Tongue (tissue), 2 donors: ENCODE results near the gene ARHGEF4. TPM values are rescaled to one million over a fixed set of nuclear protein-coding genes. Genes with fewer than 3 reads are reported as not detected.

Experiments used
- DNase-seq: peaks from one replicate; pipeline ENCODE4 v3.0.0-alpha.2; 2015
- total RNA-seq: library from RNA; depleted of rRNA; stranded (reverse); fragments of >200 nt; gene quantifications from one replicate; pipeline ENCODE4 v1.2.3, GENCODE V29; 2014

Gene ARHGEF4
- total RNA-seq, 1 donor from 2014 or later: 48.5 TPM

GRCh38 chr2:130834931-130835765 is 1.6 kb upstream of the ARHGEF4 start:
- DNase-seq: no peak

DNA sequence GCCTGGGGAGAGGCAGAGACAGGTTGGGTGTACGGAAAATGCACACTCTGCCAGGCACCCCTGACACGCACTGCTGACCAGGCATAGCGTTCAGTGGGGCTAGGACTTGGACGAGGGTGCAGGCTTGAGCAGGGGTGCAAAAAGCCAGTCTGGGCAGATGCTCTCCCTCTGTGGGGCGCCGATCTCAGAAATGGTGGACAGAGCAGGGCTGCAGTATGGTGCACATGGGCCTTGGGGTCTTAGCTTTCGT is 1.0 kb upstream of the ARHGEF4 start:
- no peak for DNase-seq

DNA sequence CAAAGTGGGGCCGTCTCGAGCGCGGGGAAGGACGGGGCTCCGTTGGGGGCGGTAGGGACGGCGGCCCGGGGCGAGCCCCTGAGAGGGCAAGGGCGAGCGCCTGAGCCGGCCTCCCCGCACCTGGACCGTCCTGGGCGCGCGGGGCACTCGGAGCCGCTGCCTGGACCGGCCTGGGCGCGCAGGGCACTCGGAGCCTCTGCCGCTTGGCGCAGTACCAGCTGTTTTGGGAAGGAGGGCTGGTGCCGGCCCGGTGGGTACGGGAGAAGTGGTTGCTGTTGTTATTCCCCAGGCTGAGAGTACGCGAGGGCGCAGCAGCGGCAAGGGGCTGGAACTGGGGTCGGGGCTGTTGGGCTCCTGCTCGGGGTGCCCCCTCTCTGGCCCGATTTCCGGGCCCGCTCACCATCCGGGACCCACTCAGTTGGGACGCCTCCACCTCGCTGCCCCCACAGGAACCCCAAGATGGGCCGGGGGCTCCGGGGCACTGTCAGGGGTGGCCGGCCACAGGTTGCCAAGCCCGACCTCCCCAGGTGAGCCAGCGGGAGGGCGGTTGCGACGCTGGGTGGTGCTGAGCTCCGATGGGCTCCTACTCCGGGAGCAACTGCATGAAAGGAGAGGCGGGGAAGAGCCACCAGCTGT is 579 bp downstream of the ARHGEF4 start:
- no peak for DNase-seq

DNA sequence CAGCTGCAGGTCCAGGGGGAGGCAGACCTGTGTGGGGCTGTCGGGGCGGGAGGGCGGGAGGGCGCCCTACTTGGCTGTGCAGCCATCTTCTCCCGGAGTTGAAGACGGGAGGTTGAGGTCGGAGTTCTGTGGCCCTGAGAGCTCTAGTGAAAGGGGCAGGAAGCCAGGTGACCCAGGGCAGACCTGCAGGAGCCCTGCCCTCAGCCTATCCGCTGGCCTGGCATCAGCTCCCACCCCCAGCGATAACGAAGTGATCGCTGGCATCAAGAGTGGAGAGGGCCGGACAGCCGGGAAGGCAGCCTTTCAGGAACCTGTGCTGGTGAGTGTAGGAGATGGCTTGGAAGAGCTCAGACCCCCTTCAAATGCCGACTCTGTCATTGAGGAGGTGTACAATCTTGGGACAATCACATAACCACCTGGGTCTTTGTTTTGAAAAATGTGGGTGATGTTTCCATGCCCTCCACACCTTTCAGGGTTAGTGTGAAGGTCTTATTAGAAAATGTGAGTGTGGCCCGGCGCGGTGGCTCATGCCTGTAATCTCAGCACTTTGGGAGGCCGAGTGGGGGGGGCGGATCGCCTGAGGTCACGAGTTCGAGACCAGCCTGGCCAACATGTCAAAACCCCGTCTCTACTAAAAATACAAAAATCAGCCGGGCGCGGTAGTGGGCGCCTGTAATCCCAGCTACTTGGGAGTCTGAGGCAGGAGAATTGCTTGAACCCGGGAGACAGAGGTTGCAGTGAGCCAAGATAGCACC is 1.3 kb downstream of the ARHGEF4 start:
- no peak for DNase-seq

DNA sequence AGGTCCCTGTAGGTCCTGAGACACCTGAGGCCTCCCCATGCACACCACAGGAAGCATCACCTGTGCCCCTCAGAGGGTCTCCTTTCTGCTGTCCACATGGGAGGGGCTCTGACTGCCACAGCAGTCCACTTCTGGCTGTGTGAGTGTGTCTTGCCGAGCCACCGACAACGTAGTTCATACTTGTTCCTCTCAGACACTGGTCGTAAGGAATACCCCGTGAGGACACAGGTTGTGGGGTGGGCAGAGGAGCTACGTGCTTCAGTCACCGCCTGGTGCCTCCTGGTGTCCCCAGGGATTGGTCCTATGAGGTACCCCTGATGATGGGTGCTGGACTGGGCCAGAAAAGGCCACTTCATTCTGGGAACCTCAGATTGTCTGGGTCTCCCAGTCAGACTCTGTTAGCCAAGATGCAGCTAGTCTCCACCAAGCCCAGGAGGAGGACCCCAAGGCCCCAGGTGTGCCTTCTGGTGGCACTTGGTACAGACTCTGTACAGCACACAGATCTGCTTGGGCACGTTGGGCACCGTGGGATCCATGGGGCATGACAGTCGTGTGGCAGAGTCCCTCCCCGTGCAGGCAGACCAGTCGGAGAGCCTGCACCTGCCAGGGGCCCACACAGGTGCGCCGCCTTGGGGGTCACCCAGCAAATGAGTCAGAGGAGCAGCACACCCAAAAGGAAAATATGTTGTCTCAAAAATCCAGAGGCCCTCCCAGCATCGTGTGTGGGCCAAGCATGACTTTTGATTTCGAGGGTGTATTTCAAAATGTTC is 2.5 kb downstream of the ARHGEF4 start:
- DNase-seq: no peak

GRCh38 chr2:130840506-130840905 is 3.8 kb downstream of the ARHGEF4 start:
- DNase-seq: no peak

DNA sequence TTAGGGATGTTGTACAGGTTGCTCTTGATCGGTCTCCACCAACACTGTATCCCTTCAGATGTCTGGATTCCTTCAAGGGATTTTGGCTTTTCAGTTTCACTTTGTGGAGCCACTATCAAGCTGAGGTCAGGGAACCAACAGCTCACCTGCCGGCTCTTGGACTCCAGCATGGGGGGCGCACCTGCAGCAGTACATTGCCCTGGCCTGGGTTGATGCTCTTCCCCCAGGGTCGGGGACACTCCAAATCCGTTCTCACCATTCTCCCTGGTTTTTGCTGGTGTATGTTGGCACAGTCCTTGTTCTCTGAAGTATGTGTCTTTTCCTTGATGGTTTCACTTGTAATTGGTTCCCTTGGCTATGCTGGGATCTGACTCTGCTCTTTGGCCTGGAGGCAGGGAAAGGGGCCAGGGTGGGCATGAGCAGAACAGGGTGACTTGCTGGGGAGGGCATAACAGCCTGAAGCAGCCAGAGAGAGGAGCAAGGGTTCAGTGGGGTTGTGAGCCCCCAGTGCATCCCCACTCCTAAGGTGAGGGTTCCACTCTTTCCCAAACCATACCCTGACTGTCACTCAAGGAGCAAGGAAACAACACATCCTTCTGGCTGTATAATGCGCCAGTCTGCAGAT is 5.1 kb downstream of the ARHGEF4 start:
- no peak for DNase-seq

DNA sequence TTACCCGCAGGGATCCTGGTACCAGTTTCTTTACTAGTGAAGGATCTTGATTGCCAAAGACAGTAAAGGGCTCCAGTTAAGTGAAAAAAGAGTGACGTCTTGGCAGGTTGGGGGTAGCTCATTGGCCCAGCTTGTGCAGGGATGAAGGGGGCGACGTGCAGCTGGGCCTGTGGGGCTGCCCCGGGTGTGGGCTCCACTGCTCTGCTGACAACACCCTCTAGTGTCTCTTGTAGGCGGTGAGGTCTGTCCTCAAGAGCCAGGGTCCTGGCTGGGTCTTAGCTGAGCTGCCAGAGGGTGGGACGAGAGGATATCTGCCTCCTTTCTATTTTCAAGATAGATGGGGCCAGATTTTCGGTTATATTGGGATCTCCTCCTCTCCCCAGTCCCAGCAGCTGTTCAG is 6.1 kb downstream of the ARHGEF4 start:
- no peak for DNase-seq

GRCh38 chr2:130843321-130843985 is 6.7 kb downstream of the ARHGEF4 start:
- DNase-seq: no peak

GRCh38 chr2:130844161-130844560 is 7.4 kb downstream of the ARHGEF4 start:
- no peak for DNase-seq

- no peak for DNase-seq
These were observed 8.9 kb downstream of the ARHGEF4 start for GRCh38 chr2:130845505-130846085.

- no peak for DNase-seq
These were observed 9.5 kb downstream of the ARHGEF4 start for GRCh38 chr2:130846233-130846632.

GRCh38 chr2:130846686-130847375 is 10.1 kb downstream of the ARHGEF4 start:
- no peak for DNase-seq

GRCh38 chr2:130847776-130848525 is 11.2 kb downstream of the ARHGEF4 start:
- no peak for DNase-seq

GRCh38 chr2:130848526-130849210 is 12.0 kb downstream of the ARHGEF4 start:
- DNase-seq: no peak

GRCh38 chr2:130849896-130850787 is 13.4 kb downstream of the ARHGEF4 start:
- no peak for DNase-seq

DNA sequence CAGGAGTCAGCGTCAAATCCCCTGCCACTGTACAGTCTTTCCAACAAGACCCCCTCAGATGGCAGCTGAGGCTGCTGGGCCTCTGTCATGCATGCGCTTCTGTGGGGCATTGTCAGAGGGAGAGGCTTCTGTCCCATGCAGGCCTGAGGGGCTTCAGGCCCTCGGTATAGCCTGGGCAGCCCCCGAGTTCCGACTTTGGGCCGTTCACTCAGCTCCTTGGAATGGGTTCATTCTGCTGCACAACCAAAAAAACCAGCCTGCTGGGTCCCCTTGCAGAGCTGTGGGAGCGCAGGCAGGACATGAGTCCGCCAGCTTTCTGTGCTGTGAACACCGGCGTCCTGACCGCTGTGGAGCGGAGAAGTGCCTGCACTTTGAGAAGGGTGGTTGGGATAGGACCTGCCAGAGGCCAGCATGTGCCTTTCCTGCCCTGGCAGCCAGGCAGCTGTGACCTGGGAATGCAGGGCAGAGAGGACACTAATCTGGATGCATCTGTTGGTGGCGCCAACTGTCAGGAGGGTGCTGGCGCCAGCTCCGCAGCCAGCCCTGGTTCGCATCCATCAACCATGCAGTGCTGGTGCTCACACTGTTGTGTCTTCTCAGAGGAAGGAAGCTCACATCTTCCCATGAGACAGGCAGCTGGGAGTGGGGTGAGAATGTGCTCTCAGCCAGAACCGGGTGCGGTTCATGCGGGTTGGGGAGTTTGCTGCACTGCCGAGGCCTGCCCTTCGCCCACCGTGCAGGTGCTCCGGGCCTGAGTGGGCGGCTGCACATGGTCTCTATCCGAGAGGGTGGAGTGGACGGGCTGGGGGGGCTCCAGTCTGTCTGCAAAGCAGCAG is 14.3 kb downstream of the ARHGEF4 start:
- DNase-seq: no peak
